ENCODE results near the gene VIPAS39. TPM values are rescaled to one million over a fixed set of nuclear protein-coding genes. Genes with fewer than 3 reads are reported as not detected.

VIPAS39 gene
- total and polyA plus RNA-seq, 4 donors = 5.6 to 13.9 (median 8.9) TPM

- Histone ChIP-seq H3K4me3 (ENCODE audit: low read depth in 1 of 3, low read length in 3 of 3) (no peak overlapping the region), H3K9me3 (ENCODE audit: control insufficient read depth in 4 of 4, low read length in 3 of 4) (no peaks in the 10 kb centered on the region), H3K4me1 (ENCODE audit: control insufficient read depth in 4 of 4, insufficient read depth in 4 of 4, low read length in 3 of 4) (no peaks in the 10 kb centered on the region), H3K9ac (ENCODE audit: low read depth in 1 of 2, low read length in 2 of 2) (no peak overlapping the region), H3K27ac (ENCODE audit: low read depth in 1 of 2, low read length in 2 of 2) (no peak overlapping the region), H3K27me3 (ENCODE audit: control insufficient read depth in 4 of 4, insufficient read depth in 4 of 4, low read length in 3 of 4) (no peaks in the 10 kb centered on the region), H3K36me3 (ENCODE audit: control insufficient read depth in 4 of 4, insufficient read depth in 3 of 4, low read depth in 1 of 4, low read length in 3 of 4) (no peaks in the 10 kb centered on the region)
- TF ChIP-seq JUND (IDR thresholded peaks at IDR 0.05) = no peak
- no peak for TF ChIP-seq RAD21 (IDR thresholded peaks at IDR 0.05)
- no peak for TF ChIP-seq GABPA (IDR thresholded peaks at IDR 0.05 in 1 of 2, conservative IDR thresholded peaks at IDR 0.05 in 1 of 2)
- TF ChIP-seq MAX (IDR thresholded peaks at IDR 0.05) = no peak
- TF ChIP-seq FOXA1 (IDR thresholded peaks at IDR 0.05) = no peak
- TF ChIP-seq CTCF (IDR thresholded peaks at IDR 0.05; ENCODE audit: low read depth, low read length, missing input control) = no peak
- no peak for TF ChIP-seq SP1 (IDR thresholded peaks at IDR 0.05)
- no peak for TF ChIP-seq TAF1 (conservative IDR thresholded peaks at IDR 0.05)
- TF ChIP-seq EGR1 (IDR thresholded peaks at IDR 0.05; ENCODE audit: low read depth in 2 of 2) = no peak
- no peak for TF ChIP-seq FOXA2 (IDR thresholded peaks at IDR 0.05)
- WGBS = 90% methylated on average over 3 of the region's 3 CpGs
- DNase-seq (ENCODE audit: low spot score) = no peak
Measured at GRCh38 chr14:77485256-77485655, 27.9 kb upstream of the VIPAS39 start.

- Histone ChIP-seq H3K36me3 (ENCODE audit: control insufficient read depth in 4 of 4, insufficient read depth in 3 of 4, low read depth in 1 of 4, low read length in 3 of 4) (no peaks in the 10 kb centered on the region), H3K4me1 (ENCODE audit: control insufficient read depth in 4 of 4, insufficient read depth in 4 of 4, low read length in 3 of 4) (no peaks in the 10 kb centered on the region), H3K27ac (ENCODE audit: low read depth in 1 of 2, low read length in 2 of 2) (no peak overlapping the region), H3K9me3 (ENCODE audit: control insufficient read depth in 4 of 4, low read length in 3 of 4) (no peaks in the 10 kb centered on the region), H3K4me3 (ENCODE audit: low read depth in 1 of 3, low read length in 3 of 3) (no peak overlapping the region), H3K9ac (ENCODE audit: low read depth in 1 of 2, low read length in 2 of 2) (no peak overlapping the region), H3K27me3 (ENCODE audit: control insufficient read depth in 4 of 4, insufficient read depth in 4 of 4, low read length in 3 of 4) (no peaks in the 10 kb centered on the region)
- no peak for TF ChIP-seq FOXA2 (IDR thresholded peaks at IDR 0.05)
- TF ChIP-seq, protein P1, sequence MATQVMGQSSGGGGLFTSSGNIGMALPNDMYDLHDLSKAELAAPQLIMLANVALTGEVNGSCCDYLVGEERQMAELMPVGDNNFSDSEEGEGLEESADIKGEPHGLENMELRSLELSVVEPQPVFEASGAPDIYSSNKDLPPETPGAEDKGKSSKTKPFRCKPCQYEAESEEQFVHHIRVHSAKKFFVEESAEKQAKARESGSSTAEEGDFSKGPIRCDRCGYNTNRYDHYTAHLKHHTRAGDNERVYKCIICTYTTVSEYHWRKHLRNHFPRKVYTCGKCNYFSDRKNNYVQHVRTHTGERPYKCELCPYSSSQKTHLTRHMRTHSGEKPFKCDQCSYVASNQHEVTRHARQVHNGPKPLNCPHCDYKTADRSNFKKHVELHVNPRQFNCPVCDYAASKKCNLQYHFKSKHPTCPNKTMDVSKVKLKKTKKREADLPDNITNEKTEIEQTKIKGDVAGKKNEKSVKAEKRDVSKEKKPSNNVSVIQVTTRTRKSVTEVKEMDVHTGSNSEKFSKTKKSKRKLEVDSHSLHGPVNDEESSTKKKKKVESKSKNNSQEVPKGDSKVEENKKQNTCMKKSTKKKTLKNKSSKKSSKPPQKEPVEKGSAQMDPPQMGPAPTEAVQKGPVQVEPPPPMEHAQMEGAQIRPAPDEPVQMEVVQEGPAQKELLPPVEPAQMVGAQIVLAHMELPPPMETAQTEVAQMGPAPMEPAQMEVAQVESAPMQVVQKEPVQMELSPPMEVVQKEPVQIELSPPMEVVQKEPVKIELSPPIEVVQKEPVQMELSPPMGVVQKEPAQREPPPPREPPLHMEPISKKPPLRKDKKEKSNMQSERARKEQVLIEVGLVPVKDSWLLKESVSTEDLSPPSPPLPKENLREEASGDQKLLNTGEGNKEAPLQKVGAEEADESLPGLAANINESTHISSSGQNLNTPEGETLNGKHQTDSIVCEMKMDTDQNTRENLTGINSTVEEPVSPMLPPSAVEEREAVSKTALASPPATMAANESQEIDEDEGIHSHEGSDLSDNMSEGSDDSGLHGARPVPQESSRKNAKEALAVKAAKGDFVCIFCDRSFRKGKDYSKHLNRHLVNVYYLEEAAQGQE (IDR thresholded peaks at IDR 0.05) = no peak
- TF ChIP-seq ATF3 (IDR thresholded peaks at IDR 0.05) = no peak
- no peak for TF ChIP-seq TAF1 (conservative IDR thresholded peaks at IDR 0.05)
- WGBS = 91% methylated on average over 8 of the region's 8 CpGs
- no peak for DNase-seq (ENCODE audit: low spot score)
Measured at GRCh38 chr14:77482422-77482821, 25.0 kb upstream of the VIPAS39 start.

DNA sequence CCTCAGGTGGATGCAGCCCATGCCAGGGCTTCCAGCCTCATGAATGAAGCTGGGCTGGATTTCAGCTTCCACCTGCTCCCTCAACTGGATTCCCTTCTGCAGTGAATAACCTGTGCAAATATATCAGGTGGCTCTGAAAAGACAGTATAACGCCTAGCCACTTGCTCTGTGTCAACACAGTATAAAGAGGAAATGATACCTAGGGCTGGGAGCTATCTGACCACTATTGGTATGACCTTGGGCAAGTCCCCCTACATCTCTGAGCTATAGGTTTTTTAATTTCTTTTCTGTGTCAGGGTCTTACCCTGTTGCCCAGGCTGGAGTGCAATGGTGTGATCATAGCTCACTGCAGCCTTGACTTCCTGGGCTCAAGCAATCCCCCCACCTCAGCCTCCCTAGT, 21.4 kb upstream of the VIPAS39 start:
- TF ChIP-seq CTCF (IDR thresholded peaks at IDR 0.05; ENCODE audit: low read depth, low read length, missing input control) (no peak), RXRA (IDR thresholded peaks at IDR 0.05) (no peak), TAF1 (conservative IDR thresholded peaks at IDR 0.05) (no peak), HNF4G (IDR thresholded peaks at IDR 0.05) (no peak), MAX (IDR thresholded peaks at IDR 0.05) (no peak), RAD21 (IDR thresholded peaks at IDR 0.05) (no peak)
- TF ChIP-seq, protein P1 (IDR thresholded peaks at IDR 0.05) = no peak
- Histone ChIP-seq H3K27me3 (ENCODE audit: control insufficient read depth in 4 of 4, insufficient read depth in 4 of 4, low read length in 3 of 4) (no peaks in the 10 kb centered on the region), H3K36me3 (ENCODE audit: control insufficient read depth in 4 of 4, insufficient read depth in 3 of 4, low read depth in 1 of 4, low read length in 3 of 4) (no peaks in the 10 kb centered on the region), H3K4me3 (ENCODE audit: low read depth in 1 of 3, low read length in 3 of 3) (no peak overlapping the region), H3K27ac (ENCODE audit: low read depth in 1 of 2, low read length in 2 of 2) (no peak overlapping the region), H3K9ac (ENCODE audit: low read depth in 1 of 2, low read length in 2 of 2) (no peak overlapping the region), H3K4me1 (ENCODE audit: control insufficient read depth in 4 of 4, insufficient read depth in 4 of 4, low read length in 3 of 4) (no peaks in the 10 kb centered on the region), H3K9me3 (ENCODE audit: control insufficient read depth in 4 of 4, low read length in 3 of 4) (no peaks in the 10 kb centered on the region)
- 80% methylated on average over 1 of the region's 1 CpG for whole genome bisulfite sequencing
- no peak for DNase-seq (ENCODE audit: low spot score)
